A172 (cell line): ENCODE data around the gene FNDC8. TPM values are rescaled to one million over a fixed set of nuclear protein-coding genes. Genes with fewer than 3 reads are reported as not detected.
"Not testable (repeated sequence)": the region's sequence is repeated elsewhere in the genome, so short reads cannot be mapped to it uniquely, and the experiment has no call there.

ENCODE experiments used
- DNase-seq: peaks from one replicate; pipeline ENCODE4 v3.0.0-alpha.2; 2015; ENCODE audit warnings: low spot score
- total RNA-seq: library from RNA; depleted of rRNA; stranded (reverse); fragments of >200 nt; shearing (Covaris generic); gene quantifications from 2 replicates; pipeline ENCODE4 v1.2.3, GENCODE V29; 2014

The FNDC8 gene
- total RNA-seq, 1 experiment from 2014 or later, result not detected

- DNase-seq, result peak; percentile 87
Measured at GRCh38 chr17:35094902-35095301, 26.5 kb upstream of the FNDC8 start.

- DNase-seq, result no peak
Measured at GRCh38 chr17:35095741-35096140, 25.7 kb upstream of the FNDC8 start.

GRCh38 chr17:35097776-35098175 lies 23.6 kb upstream of the FNDC8 start:
- no peak for DNase-seq

- no peak for DNase-seq
Measured at GRCh38 chr17:35099908-35100307, 21.5 kb upstream of the FNDC8 start.

GRCh38 chr17:35101036-35101435 lies 20.4 kb upstream of the FNDC8 start:
- no peak for DNase-seq

GRCh38 chr17:35101725-35102124 lies 19.7 kb upstream of the FNDC8 start:
- no peak for DNase-seq

- DNase-seq, result no peak
Measured at GRCh38 chr17:35103271-35103670, 18.1 kb upstream of the FNDC8 start.

- DNase-seq, result no peak
Measured at GRCh38 chr17:35104844-35105450, 16.5 kb upstream of the FNDC8 start.

GRCh38 chr17:35110791-35111190 lies 10.6 kb upstream of the FNDC8 start:
- DNase-seq, result not testable (repeated sequence)

GRCh38 chr17:35116845-35117244 lies 4.6 kb upstream of the FNDC8 start:
- no peak for DNase-seq

GRCh38 chr17:35117984-35118383 lies 3.4 kb upstream of the FNDC8 start:
- peak; percentile 27 for DNase-seq

GRCh38 chr17:35119370-35120165 lies 1.8 kb upstream of the FNDC8 start, which contains the start of gene RAD51D:
RAD51D (minus strand) TSS chr17:35119860; CDS start chr17:35119613, 247 bp downstream.
- peak; percentile 51 for DNase-seq

- DNase-seq, result no peak
Measured at GRCh38 chr17:35127751-35128514, 6.5 kb downstream of the FNDC8 start.

GRCh38 chr17:35129154-35129972 lies 7.9 kb downstream of the FNDC8 start:
- no peak for DNase-seq

- peak; percentile 22 for DNase-seq
Measured at GRCh38 chr17:35129973-35130351, 8.5 kb downstream of the FNDC8 start.

- no peak for DNase-seq
Measured at GRCh38 chr17:35130392-35130791, 9.0 kb downstream of the FNDC8 start.

GRCh38 chr17:35132099-35132498 lies 10.7 kb downstream of the FNDC8 start:
- DNase-seq, result no peak

GRCh38 chr17:35132816-35133550 lies 11.6 kb downstream of the FNDC8 start:
- DNase-seq, result no peak

GRCh38 chr17:35135322-35135721 lies 13.9 kb downstream of the FNDC8 start:
- DNase-seq, result no peak

- no peak for DNase-seq
Measured at GRCh38 chr17:35138218-35138617, 16.8 kb downstream of the FNDC8 start.
